Glomerular visceral epithelial cell (primary cell): ENCODE results near the gene ZDHHC14.
"Not testable (repeated sequence)": the region's sequence is repeated elsewhere in the genome, so short reads cannot be mapped to it uniquely, and the experiment has no call there.

Experiments used
- DNase-seq: peaks from one replicate; pipeline ENCODE4 v3.0.0-alpha.2; 2016; ENCODE audit errors: extremely low spot score

ZDHHC14 gene

DNA sequence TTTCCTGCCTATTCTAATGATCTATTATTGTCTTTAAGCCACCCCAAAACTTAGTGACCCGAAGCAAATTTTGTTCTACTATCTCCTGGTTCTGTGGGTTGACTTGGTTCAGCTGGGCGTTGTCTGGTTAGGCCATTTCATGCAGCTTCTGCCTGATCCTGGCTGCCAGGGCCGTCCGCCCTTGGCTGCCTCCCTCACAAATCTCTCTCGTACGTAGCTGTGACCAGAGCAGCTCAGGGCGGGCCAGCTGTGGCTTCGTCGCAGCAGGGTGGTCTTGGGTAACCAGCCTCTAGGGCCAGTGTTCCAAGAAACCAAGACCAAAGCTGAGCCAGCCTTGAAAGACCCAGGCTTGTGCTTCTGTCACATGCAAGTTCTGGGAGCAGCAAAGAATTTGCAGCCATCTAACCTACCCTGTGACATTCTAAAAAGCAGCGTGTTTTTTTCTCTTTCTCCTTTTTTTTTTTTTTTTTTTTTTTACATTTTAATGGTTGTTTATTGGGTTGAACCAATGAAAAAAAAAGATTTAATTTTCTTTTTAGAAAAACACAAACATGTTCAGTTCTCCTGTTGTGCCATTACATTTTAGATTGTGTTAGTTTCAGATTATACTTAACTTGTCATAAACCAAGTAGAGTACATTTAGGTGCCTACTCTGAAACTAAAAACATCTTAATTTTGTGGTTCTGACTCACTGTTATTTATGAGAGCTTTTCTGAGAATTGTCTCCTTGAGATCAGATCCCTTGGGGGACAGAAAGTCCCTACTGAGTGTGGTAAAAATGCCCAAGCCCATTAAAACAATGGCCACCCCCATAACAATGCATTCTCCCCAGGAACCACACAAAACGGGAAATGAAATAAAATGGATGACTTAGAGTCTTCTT is 83.9 kb downstream of the ZDHHC14 start:
- no peak for DNase-seq

DNA sequence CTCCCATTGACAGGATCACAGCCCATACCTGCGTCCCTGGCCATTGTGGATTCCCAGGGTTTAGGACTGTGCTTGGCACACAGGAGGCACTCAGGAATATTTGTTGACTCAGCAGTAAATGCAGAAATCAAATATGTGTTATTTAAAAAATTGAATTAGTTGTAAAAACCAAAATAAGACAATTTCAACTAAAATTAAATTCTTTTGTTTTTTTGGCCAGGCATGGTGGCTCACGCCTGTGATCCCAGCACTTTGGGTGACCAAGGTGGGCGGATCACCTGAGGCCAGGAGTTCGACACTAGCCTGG is 85.3 kb downstream of the ZDHHC14 start:
- DNase-seq, result no peak

DNA sequence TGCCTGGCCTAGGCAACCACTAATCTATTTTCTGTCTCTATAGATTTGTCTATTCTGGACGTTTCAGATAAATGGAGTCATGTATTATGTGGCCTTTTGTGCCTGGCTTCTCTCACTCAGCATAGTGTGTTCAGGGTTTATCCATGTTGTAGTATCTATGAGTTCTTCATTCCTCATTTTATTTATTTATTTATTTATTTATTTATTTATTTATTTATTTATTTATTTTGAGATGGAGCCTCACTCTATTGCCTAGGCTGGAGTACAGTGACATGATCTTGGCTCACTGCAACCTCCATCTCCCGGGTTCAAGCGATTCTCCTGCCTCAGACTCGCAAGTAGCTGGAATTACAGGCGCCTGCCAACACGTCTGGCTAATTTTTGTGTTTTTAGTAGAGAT is 86.3 kb downstream of the ZDHHC14 start:
- not testable (repeated sequence) for DNase-seq

DNA sequence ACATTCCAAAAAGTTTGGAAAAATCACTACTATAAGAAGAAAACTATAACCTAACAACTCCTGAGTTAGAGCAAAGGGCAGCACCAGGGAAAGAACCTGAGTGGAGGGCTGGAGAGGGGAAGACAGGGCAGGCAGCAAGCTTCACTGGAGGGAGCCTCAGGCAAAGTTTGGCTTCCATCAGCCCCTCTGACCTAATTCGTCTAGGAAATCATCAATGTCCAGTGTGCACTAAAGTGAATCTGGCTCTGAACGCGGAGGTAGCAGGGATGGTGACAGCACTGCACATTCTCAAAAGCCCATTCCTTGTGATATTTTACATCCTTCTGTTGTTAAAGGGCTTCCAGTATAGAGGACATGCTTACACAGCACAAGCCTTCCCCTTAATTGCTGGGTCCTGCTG is 87.1 kb downstream of the ZDHHC14 start:
- no peak for DNase-seq

DNA sequence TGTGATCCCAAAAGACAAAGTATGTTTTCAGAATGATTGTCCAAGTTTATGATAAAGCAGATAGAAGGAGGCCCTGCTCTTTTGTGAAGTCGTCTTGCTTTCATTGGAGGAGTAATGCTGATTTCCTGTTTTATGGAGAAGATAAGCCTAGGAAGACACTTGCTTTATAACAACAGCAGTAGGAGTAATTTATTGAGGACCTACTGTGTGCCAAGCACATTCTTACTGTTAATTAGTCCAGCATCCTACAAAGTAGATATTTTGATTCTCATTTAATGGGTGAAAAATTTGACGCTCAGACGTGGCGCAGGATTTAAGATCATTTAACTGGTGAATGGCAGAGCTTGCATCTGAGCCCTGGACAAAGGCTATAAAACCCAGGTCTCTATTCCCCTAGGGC is 87.6 kb downstream of the ZDHHC14 start:
- no peak for DNase-seq

DNA sequence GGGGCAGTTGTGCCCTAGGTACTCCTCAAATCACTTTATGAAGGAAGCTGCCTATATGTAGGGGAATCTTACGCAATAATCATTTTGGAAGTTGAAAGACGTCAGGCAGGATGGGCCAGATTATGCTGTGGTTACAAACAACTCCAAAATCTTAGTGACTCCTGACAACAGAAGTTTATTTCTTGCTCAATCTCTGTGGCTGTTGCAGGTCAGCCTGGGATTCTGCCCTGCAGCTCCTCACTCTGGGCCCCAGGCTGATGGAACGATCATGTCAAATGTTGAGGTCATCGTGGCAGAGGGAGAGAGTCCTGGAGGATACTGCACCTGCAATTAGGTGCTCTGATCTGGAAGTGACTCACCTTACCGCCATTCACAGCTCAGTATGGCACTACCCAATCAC is 88.4 kb downstream of the ZDHHC14 start:
- no peak for DNase-seq

DNA sequence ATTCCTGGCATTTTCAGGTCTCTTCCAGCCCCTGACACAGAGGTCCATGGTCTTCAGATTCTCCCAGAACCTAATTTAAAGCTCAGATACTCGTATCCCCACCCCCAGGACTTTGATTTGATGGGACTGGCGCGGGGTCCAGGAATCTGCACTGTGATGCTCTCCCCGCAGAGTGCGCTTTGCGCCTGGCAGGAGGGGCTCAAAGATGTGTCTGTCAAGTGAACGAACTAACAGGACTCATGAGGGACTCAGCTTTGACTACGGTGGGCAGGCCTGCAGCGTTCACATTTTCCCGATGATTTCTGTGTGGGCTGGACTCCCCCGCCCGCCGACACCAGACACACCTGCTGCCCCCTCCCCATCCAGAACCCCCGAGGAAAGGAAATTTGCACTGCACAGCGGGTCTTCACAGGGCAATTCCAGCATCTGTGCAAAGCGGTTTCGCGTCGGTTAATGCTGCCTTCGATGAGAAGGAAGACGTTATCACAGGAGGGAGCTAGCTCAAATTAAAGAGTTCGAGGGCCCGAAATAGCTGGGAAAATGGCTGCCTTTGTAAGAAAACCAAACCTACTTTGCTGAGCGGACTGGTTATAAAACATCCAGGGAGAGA is 90.2 kb downstream of the ZDHHC14 start:
- no peak for DNase-seq

DNA sequence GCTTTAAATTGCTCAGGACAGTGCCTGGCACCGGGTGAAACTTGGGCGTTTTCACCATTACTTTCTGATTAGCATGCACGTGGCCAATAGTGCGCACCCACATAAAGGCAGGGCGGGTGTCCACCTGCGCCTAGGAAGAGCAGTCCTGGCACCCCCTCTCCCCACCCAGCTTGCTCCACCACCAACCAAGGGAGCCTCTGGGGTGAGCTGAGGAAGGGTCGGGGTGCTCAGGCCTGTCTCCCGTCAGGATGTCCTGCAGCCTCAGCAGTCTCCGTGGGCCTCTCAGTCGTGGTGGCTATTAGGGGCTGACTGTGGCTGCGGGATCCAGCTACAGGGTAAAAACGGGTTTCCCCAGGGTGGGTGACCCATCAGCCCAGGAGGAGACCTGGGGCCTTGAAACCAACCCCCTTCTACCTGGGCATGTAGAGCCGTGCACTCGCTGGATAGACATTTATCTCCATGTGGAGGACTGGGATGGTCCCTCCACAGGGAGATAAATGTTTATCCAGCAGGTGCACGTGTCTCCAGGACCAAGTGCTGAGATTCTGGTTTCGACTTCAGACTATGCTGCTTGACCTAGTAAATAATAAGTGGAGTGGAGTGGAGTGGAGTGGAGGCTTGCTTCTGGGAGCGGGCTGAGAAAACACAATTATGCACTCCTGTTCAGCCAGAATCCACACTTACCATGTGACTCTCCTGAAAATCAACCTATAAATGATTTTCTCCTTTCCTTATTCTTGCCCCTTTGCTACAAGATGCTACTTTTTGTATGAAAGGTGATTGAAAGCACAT is 91.1 kb downstream of the ZDHHC14 start:
- DNase-seq, result no peak

DNA sequence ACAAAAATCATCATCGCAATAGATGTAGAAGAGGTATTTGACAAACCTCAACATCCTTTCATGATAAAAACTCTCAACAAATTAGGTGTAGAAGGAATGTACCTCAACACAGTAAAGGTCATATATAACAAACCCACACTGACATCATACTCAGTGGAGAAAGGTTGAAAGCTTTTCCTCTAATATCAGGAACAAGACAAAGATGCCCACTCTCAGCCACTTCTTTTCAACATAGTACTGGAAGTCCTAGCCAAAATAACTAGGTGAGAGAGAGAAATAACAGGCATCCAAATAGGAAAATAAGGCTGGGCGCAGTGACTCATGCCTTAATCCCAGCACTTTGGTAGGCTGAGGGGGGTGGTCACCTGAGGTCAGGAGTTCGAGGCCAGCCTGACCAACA is 95.8 kb downstream of the ZDHHC14 start:
- no peak for DNase-seq

DNA sequence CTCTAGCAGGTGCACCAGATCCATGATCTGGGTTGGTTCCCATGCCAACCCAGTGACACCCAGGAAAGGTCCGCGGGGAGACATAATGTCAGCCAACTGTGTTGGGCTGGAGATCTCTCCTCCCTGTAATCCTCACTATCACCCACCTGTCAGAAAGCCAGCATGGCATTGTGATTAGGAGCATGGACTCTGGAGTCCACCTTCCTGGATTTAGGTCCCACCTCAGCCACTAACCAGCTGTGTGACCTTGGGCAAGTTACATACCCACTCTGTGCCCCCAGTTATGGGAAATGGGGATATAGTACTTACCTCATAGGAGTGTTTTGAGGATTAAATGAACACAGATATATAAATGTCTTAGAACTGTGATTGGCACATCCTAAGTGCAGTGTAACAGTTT is 97.9 kb downstream of the ZDHHC14 start:
- no peak for DNase-seq

DNA sequence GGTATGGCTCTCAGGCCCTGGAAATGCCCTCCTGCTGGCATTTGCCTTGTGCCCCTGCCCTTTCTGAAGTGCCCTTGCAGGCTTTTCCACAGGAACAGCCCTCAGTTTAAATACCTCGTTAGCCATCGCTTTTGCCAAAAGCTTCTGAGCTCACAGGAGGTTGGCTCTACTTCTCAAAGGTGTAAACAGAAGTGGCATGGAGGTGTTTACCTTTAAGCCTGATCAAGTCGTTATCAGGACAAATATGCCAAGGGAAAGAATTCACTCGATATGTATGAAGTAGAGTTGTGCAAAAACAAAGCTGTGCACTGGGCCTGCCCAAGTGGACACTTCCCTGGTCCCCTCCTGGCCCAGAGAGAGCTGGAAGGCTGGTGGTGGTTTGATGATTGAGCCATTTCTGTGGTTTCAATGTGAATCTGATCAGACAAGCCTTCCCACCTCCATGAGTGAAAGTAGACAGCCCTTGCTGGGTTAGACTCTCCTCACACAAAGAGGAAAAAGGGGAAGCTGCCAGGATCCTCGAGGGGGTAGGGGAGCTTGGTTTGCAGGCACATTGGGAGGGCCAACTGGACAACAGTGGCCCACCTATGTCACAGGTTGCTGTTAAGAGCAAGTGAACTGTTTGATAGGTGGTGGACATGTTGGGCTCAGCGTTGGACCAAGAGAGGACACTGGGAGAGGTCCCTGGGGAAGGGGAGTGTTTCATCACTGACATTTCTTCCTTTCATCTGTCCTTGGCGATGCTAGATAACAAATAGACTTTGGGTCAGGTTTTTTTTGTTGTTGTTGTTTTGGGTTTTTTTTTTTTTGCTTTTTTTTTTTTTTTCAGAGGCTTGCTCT is 98.7 kb downstream of the ZDHHC14 start:
- DNase-seq, result no peak

DNA sequence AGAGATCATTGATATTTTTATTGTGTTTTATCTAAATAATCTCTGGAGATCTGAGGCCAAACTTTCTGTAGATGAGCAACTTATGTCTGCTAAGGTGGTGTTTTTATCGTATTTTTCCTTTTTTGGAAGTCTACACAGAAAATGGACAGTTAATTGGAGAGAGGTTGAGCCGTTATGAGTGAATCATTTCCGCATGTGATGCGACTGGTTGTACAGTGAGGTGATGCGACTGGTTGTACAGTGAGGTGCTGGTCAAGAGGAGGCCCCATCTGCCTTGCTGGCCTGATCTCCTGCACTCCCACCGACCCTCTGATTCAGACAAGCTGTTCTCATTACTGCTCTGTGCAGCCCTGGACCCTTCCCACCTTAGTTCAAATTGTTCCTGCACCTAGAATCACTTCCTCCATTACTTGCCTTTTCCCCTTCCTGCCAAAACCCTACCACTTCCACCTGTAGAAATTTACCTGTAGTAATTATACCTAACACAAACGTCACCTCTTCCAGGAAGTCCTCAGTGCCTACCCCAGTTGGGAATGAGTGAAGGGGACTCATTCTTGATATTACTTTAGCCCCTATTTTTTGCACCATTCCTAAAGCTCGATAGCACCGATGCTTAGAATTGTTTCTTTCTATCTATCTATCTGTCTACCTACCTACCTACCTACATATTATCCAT is 100.3 kb downstream of the ZDHHC14 start:
- DNase-seq, result no peak

DNA sequence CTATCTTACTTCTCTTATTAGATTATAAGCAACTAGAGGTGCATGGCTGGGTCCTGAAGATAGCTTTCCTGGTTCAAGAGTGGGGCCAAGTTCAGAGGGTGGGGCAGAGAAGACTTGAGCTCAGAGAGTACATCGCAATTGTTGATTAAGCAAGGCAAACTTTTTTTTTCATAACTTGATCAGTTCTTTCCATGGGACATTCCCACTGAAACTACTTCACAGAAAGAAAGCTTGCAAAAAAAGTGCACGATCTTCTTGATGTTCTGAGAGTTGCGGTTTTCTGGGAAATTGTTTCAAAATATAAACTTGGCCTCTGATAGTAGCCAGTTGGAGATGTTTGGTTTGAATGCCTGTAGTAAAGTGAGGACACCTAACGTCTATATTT is 100.9 kb downstream of the ZDHHC14 start:
- DNase-seq, result no peak

DNA sequence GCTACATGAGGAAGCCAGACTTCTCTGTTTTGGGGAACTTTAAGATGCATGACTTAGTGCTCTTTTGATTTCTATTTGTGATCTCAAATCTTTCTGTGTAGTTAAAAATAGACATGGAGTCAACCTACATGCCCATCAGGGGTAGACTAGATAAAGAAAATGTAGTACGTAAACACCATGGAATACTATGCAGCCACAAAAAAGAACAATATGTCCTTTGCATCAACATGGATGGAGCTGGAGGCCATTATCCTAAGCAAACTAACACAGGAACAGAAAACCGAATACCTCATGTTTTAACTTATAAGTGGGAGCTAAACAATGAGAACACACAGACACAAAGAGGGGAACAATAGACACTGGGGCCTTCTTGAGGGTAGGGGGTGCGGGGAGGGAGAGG is 102.8 kb downstream of the ZDHHC14 start:
- no peak for DNase-seq

DNA sequence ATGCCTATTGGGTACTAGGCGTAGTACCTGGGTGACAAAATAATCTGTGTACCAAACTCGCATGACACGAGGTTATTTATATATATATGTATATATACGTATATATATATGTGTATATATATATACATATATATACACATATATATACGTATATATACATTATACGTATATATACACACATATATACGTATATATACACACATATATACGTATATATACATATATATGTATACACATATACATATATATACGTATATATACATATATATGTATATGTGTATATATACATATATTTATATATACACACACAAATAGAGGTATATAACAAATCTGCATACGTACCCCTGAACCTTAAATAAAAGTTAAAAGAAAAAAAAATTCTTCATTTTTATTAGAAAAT is 103.2 kb downstream of the ZDHHC14 start:
- DNase-seq, result no peak

DNA sequence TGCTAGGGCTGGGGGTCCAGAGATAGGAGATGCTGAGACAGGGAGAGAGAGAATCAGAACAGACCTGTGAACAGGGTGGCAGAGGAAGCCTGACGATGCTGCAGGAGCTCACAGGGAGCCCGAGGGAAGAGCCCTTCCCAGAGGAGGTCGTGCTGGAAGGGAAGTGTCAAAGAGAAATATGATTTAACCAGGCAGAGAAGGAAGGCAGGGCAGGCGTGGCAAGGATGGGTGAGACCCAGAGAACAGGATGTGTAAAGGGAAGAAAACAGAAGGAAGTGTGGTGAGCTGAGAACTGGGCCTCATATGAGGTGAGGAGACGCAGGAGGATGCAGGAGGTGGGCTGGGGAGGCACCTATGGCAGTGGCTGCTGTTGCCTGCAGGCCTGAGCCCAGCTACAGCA is 105.6 kb downstream of the ZDHHC14 start:
- no peak for DNase-seq

DNA sequence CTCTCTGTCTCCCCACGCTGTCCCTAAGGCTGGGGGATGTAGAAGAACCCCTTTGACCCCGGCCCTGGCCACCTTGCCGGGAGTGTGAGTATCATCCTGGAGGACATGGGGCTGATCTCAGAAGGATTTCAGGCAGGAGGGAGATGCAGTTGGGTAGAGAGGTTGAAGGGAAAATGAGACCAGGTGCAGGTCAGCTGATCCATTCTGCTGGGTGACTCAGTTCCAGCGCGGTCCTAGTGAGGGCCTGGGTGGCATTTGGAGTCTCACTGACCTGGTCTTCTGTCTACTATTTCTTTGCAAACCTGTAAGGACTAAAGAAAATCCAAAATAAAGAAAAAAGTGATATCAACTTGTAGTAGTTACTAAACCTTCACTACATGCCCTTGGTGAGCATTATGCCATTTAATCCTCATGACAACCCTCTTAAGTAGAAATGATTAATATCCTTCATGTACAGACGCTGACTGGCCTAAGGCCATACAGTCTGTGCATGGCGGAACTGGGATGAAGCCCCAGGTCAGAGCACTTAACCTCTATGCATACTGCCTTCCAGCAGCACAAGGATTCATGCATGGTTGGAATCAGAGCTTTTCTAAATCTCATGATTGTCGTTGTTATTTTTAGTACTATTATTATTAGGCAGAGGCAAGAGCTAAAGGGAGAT is 106.3 kb downstream of the ZDHHC14 start:
- DNase-seq, result no peak

DNA sequence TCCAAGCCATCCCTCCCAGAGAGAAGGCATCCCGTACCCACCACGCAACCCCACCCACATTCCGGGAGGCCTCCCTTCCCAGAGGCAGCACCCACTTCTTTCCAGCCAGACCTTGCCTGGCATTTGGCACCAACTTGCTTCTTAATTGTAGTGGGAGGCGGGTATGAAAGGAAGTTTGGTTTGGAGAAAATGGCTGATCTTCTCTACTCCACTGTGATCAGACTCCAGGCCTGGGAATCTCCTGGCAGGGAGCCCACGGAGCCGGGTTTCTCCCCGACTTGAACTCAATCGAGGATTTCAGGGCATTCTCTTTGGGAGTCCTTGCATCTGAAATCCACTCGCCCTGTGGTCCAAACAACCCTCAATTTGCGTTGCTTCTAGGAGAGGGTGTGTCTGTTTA is 107.1 kb downstream of the ZDHHC14 start:
- DNase-seq, result no peak

DNA sequence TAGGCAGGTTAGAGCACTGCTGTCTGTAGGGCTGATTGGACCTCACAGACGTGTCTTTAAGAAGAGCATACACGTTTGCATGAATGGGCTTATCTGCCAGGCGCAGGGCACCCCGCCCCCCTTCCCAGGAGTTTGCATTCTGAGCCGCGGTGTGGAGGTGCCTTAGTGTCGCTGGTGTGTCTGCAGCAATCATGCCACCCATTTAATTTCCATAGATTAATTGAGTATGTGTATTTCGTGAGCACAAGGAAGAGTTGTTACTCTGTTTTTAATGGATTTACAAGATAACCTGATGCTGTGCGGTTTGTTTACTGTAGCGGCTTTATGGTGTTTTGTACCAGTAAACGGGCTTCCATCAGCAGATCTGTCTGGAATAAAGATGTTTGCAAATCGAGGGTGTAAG is 107.7 kb downstream of the ZDHHC14 start:
- no peak for DNase-seq

DNA sequence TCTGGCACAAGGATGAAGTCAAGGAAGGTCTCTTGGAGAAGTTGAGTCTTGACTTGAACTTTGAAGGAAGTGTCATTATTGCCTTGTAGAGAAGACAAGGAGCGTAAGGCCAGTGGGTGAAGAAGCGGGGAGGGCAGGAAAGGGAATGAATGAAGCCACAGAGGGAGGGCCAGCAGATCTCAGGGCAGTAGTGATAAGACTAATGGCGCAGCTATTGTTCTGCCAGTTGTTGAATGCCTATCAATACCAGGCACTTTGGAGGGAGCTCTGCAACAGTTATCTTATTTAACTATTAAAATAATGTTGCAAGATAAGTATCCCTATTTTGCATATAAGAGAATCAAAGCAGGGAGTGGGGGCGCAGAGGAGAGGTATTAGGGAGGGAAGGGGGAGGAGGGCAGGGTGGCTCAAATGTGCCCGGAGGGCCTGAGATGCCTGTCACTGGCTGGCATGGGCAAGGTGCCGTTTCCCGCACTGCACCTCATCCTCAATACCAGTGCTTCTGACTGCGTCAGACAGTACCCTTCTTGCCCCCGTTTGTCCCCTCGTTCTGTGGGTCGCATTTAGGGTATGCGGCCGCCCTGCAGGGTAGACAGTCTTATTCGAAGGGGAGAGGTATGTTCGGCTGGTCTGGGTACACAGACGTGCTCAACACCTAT is 109.8 kb downstream of the ZDHHC14 start:
- no peak for DNase-seq
